Measurements from ENCODE around the gene NRGN. TPM values are rescaled to one million over a fixed set of nuclear protein-coding genes. Genes with fewer than 3 reads are reported as not detected.
A peak's percentile ranks its signal among the peaks of the same experiment; 100 is the strongest.

Gene NRGN
- total RNA-seq, 4 donors from 2014 or later: 0.83 to 5.0 (median 1.5) TPM

GRCh38 chr11:124761301-124762104 lies 21.8 kb downstream of the NRGN start:
- Histone ChIP-seq H3K27ac (peak overlapping the region; percentile 43 to 91 (median 84)), H3K36me3 (peaks cover 0 to 19% (median 0%) of the 10 kb centered on the region in 3 donors), H3K9me3 (no peaks in the 10 kb centered on the region), H3K4me1 (peaks cover 34 to 67% (median 34%) of the 10 kb centered on the region in 3 donors), H3K27me3 (peaks cover 6 to 68% (median 24%) of the 10 kb centered on the region in 4 donors), H3K4me3 (peak overlapping the region; percentile 32 to 77 (median 55))
- TF ChIP-seq CTCF (IDR thresholded peaks at IDR 0.05) (no peak), POLR2A (IDR thresholded peaks at IDR 0.05) (no peak)
- no peak for DNase-seq
- WGBS, 2 donors: 50 to 89% methylated on average over 1 to 2 of the region's 25 CpGs
- intact Hi-C loops (cut with DNase I): loop anchor here (5.0 to 10.0 kb wide), 2 partner anchors 73 to 94 kb away; no protein-coding TSS in a partner anchor

GRCh38 chr11:124762105-124762623 lies 22.4 kb downstream of the NRGN start, which contains the start of gene ESAM:
TSS of gene ESAM (minus strand) at chr11:124762290. CDS start at chr11:124762154, 136 bp downstream.
- WGBS, 2 donors: 0% methylated on average over 5 to 19 of the region's 55 CpGs
- H3K4me1 ChIP-seq: peaks cover 33 to 64% (median 34%) of the 10 kb centered on the region in 3 donors
- intact Hi-C loops (cut with DNase I): loop anchor here (5.0 to 10.0 kb wide), 2 partner anchors 73 to 95 kb away; no protein-coding TSS in a partner anchor

GRCh38 chr11:124762624-124763155 lies 22.9 kb downstream of the NRGN start:
- 2% methylated on average over 14 of the region's 45 CpGs; no CpG with 5 or more reads in 1 of the 2 donors for WGBS, 2 donors
- Histone ChIP-seq H3K4me1 (peaks cover 28 to 63% (median 34%) of the 10 kb centered on the region in 3 donors), H3K4me3 (peak overlapping the region; percentile 32 to 77 (median 55)), H3K27me3 (peaks cover 6 to 56% (median 20%) of the 10 kb centered on the region in 4 donors), H3K36me3 (peaks cover 0 to 31% (median 0%) of the 10 kb centered on the region in 3 donors), H3K9me3 (no peaks in the 10 kb centered on the region), H3K27ac (peak overlapping the region; percentile 43 to 91 (median 80))
- no peak for DNase-seq
- intact Hi-C loops (cut with DNase I): loop anchor here (5.0 to 10.0 kb wide), 2 partner anchors 72 to 95 kb away; no protein-coding TSS in a partner anchor
- TF ChIP-seq CTCF (IDR thresholded peaks at IDR 0.05) (no peak), POLR2A (IDR thresholded peaks at IDR 0.05) (no peak)

More at GRCh38 chr11:124762105-124762623, 22.4 kb downstream of the NRGN start, which contains the start of gene ESAM:
- H3K36me3 ChIP-seq: peaks cover 0 to 26% (median 0%) of the 10 kb centered on the region in 3 donors
- H3K9me3 ChIP-seq: no peaks in the 10 kb centered on the region
- TF ChIP-seq POLR2A (IDR thresholded peaks at IDR 0.05) (peak in 1 of 4 donors; percentile 51), CTCF (IDR thresholded peaks at IDR 0.05) (no peak)
- DNase-seq: no peak
- peak within 1 kb of the TSS; percentile 32 to 77 (median 55) for H3K4me3 ChIP-seq
- peaks cover 6 to 62% (median 23%) of the 10 kb centered on the region in 4 donors for H3K27me3 ChIP-seq
- peak within 1 kb of the TSS; percentile 43 to 91 (median 84) for H3K27ac ChIP-seq

DNA sequence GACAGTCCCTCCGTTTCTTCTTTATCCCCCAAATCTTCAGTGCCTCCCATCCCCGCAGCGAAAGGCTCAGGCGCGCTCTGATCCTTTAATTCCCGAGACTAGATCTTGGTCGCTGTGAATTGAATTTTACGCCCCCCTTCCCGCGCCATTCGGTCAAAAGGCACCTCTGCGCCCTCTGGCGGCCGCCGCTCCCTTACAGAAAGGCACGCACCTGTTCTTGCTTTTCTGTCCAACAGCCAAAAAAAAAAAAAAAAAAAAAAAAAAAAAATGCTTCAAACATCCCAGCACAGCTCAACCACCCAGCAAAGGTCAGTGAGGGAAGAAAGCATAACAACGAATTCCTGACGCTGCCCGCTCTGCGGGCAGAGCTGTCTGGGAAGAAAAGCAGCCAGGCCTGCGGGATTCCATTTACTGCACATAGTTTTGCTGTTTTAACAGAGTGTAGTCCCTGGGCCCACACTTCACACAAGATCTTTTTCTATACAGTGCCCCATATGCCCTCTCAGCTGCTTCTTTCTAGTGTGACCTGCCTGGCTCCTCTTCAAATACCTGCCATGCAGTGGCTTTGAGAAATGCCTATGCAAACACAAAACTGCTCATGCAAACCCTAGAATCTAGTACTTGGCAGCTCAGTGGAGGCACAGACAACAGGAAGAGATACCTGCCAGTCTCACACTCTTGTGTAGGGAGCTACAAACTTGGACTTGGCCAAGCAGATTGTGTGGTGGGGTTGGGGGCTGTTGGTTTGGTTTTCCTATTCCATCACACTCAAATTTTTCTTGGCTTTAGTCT lies 23.6 kb downstream of the NRGN start:
- H3K9me3 ChIP-seq: no peaks in the 10 kb centered on the region
- intact Hi-C loops (cut with DNase I): loop anchor here (5.0 to 10.0 kb wide), 2 partner anchors 71 to 96 kb away; no protein-coding TSS in a partner anchor
- peaks cover 6 to 50% (median 20%) of the 10 kb centered on the region in 4 donors for H3K27me3 ChIP-seq
- H3K4me1 ChIP-seq: peaks cover 22 to 57% (median 27%) of the 10 kb centered on the region in 3 donors
- 6 to 11% methylated on average over 11 to 21 of the region's 21 CpGs for WGBS, 2 donors
- H3K36me3 ChIP-seq: peaks cover 0 to 37% (median 0%) of the 10 kb centered on the region in 3 donors
- peak; percentile 35 to 76 (median 71) for TF ChIP-seq CTCF (IDR thresholded peaks at IDR 0.05)
- no peak for TF ChIP-seq POLR2A (IDR thresholded peaks at IDR 0.05)
- H3K27ac ChIP-seq: peak overlapping the region; percentile 43 to 91 (median 80)
- DNase-seq: peak; percentile 20
- peak overlapping the region; percentile 32 to 77 (median 55) for H3K4me3 ChIP-seq
